Measurements from ENCODE around the gene SYTL1.

SYTL1 gene

DNA sequence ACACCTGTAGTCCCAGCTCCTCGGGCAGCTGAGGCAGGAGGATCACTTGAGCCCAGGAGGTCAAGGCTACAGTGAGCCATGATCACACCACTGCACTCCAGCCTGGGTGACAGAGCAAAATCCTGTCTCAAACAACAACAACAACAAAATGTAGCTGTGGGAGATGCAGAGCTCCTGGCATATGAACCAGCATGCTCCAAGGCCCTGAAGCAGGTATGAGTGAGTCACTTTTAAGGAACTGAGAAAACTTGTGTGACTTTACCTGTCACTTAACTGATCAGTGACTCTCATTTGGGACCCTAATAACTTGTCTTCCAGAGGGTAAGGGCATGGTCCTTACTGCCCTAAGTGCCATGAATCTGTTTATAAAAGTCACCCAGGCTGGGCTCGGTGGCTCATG lies 39.2 kb upstream of the SYTL1 start:
- H3K4me3 ChIP-seq (ENCODE audit: low read length) = no peak overlapping the region
- no peaks in the 10 kb centered on the region for H3K27me3 ChIP-seq (ENCODE audit: control insufficient read depth, insufficient read depth, low read length)
- peaks cover 14% of the 10 kb centered on the region for H3K36me3 ChIP-seq (ENCODE audit: insufficient read depth, low read length)

DNA sequence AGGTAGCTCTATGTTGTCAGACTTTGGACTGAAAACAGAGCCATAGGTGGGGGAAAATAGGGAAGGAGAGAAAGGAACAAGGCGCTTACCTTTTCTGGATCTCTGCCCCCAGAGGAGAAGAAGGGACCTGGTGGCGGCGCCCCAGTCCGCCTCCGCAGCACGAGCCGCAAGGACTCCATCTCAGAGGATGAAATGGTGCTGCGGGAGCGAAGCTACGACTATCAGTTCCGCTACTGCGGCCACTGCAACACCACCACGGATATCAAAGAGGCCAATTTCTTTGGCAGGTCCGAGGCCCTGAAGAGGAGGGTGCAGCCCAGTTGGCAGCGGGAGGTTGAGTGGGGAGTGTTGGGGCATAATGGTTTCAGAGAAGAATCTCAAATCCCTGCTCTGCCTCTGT lies 38.3 kb upstream of the SYTL1 start:
- H3K4me2 ChIP-seq (ENCODE audit: low read length) = no peak overlapping the region
- no peaks in the 10 kb centered on the region for H3K27me3 ChIP-seq (ENCODE audit: control insufficient read depth, insufficient read depth, low read length)
- H3K4me3 ChIP-seq (ENCODE audit: low read length) = no peak overlapping the region
- no peaks in the 10 kb centered on the region for H3K9me3 ChIP-seq (replicated peaks; ENCODE audit: low read length)
- peaks cover 32% of the 10 kb centered on the region for H3K4me1 ChIP-seq (ENCODE audit: control insufficient read depth, insufficient read depth, low read length)
- H3K36me3 ChIP-seq (ENCODE audit: insufficient read depth, low read length) = peaks cover 8% of the 10 kb centered on the region
- no peak overlapping the region for H3K9ac ChIP-seq (ENCODE audit: low read depth, low read length)

More for the DNA sequence above, 39.2 kb upstream of the SYTL1 start:
- Histone ChIP-seq H3K4me1 (ENCODE audit: control insufficient read depth, insufficient read depth, low read length) (peaks cover 32% of the 10 kb centered on the region), H3K9ac (ENCODE audit: low read depth, low read length) (no peak overlapping the region), H3K9me3 (replicated peaks; ENCODE audit: low read length) (no peaks in the 10 kb centered on the region), H3K4me2 (ENCODE audit: low read length) (no peak overlapping the region)

DNA sequence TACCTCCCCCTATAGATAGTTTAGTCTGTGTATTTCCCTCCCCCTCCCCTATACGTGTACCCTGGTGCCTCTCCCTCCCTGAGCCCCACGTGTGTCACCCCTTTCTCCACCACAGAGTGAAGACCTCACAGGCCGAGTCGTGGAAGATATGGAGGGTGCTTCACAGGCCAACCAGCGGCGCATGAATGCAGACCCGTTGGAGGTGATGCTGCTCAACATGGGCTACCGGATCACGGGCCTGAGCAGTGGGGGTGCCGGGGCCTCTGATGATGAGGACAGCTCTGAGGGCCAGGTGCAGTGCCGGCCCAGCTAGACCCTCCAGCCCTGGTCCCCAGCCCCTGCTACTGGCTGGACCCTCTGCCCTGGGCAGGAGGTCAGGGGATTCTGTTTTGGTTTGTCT lies 35.8 kb upstream of the SYTL1 start:
- Histone ChIP-seq H3K4me3 (ENCODE audit: low read length) (no peak overlapping the region), H3K4me2 (ENCODE audit: low read length) (no peak overlapping the region), H3K9me3 (replicated peaks; ENCODE audit: low read length) (no peaks in the 10 kb centered on the region), H3K36me3 (ENCODE audit: insufficient read depth, low read length) (peaks cover 8% of the 10 kb centered on the region), H3K27me3 (ENCODE audit: control insufficient read depth, insufficient read depth, low read length) (no peaks in the 10 kb centered on the region), H3K9ac (ENCODE audit: low read depth, low read length) (no peak overlapping the region), H3K4me1 (ENCODE audit: control insufficient read depth, insufficient read depth, low read length) (peaks cover 7% of the 10 kb centered on the region)

DNA sequence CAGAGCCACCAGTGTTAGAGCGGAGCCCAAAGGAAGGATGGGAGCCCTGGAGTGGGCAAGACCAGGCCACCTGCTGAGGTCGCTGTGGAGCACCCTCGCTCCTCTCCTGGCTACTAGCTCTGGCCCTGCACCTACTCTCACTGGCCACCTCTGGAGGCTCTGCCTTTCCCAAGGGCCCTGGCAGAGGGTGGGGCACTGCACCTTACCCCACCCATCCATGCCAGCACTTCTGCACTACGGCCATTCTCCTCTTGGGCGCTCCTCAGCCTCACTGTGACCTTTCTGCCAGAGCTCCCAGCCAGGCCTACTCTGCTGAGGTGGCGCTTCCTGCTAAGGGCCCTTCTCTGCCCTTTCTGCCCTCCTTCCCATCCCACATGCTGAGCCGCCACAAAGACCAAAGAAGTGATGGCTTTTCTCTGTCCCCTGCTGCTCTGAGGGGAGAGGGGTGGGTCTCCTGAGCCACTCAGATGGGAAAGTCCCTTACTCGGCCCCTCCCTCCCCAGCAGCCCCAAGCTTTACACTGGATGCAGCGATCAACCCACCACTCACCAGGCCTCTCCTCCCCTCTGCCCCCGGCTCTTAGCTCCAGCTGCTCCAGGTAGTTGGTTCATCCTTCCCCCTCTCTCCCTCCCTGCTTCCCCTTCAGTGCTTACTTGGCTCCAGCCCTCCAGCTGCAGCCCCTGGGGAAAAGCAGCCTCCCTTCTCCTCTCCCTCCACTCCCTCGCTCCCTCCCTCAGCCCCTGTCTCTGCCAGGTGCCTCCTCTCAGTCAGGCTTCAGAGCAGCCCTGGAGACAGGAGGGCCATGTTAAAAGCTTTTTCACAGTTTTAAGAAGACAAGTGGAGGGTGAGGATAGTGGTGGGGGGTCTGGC lies 34.7 kb upstream of the SYTL1 start:
- H3K27me3 ChIP-seq (ENCODE audit: control insufficient read depth, insufficient read depth, low read length) = no peaks in the 10 kb centered on the region
- H3K9ac ChIP-seq (ENCODE audit: low read depth, low read length) = no peak overlapping the region
- H3K4me2 ChIP-seq (ENCODE audit: low read length) = no peak overlapping the region
- no peaks in the 10 kb centered on the region for H3K9me3 ChIP-seq (replicated peaks; ENCODE audit: low read length)
- H3K4me1 ChIP-seq (ENCODE audit: control insufficient read depth, insufficient read depth, low read length) = no peaks in the 10 kb centered on the region
- no peaks in the 10 kb centered on the region for H3K36me3 ChIP-seq (ENCODE audit: insufficient read depth, low read length)
- no peak overlapping the region for H3K4me3 ChIP-seq (ENCODE audit: low read length)

DNA sequence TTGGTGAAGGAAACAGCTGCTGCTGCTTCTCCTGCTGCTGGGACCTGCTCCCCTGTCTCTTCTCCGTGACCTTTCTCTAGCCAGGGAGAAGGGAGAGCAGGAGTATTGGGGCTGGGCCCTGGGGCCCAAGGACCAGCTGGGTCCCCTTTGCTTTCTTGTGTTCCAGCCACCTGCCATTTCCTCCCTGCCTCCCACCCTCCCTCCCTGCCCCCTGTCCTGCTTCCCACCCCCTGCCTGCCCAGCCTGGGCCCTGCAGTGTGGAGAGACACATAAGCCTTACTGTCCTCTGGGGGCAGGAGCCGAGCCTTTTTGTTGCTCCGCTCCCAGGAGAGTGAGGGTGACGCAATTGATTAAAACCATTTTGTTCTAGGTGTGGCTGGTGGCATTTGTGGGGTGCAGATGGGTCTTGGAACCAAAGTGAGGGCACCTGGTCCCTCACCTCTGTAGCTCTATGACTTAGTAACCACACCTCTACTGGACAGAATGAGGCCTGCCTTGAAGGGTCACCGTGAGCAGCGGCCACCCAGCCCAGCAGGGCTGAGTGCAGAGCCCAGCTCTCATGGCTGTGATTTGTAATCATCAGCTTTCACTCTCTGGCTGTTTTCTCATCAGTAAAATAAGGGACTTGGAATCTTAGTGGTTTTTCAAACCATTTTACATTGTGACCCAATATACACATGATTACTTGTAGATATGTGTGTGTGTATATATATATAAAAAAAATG lies 33.8 kb upstream of the SYTL1 start:
- Histone ChIP-seq H3K36me3 (ENCODE audit: insufficient read depth, low read length) (no peaks in the 10 kb centered on the region), H3K4me2 (ENCODE audit: low read length) (no peak overlapping the region), H3K27me3 (ENCODE audit: control insufficient read depth, insufficient read depth, low read length) (no peaks in the 10 kb centered on the region), H3K4me1 (ENCODE audit: control insufficient read depth, insufficient read depth, low read length) (no peaks in the 10 kb centered on the region), H3K9ac (ENCODE audit: low read depth, low read length) (no peak overlapping the region), H3K9me3 (replicated peaks; ENCODE audit: low read length) (no peaks in the 10 kb centered on the region), H3K4me3 (ENCODE audit: low read length) (no peak overlapping the region)

DNA sequence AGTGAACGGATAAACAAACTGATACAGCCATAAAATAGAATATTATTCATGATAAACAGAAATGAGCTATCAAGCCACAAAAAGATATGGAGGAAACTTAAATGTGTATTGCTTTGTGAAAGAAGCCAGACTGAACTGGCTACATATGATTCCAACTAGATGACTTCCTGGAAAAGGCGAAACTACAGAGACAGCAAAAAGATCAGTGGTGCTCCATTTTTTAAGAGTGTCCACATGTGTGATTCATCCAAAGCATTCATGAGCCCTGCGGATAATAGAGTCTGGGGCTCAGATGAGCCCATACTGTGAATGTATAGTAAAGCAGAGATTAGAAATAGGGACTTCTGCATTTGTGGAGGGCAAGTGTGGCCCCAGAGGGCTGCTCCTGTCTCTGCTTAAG lies 27.7 kb upstream of the SYTL1 start:
- Histone ChIP-seq H3K4me3 (ENCODE audit: low read length) (no peak overlapping the region), H3K36me3 (ENCODE audit: insufficient read depth, low read length) (no peaks in the 10 kb centered on the region), H3K4me2 (ENCODE audit: low read length) (no peak overlapping the region), H3K9me3 (replicated peaks; ENCODE audit: low read length) (no peaks in the 10 kb centered on the region), H3K9ac (ENCODE audit: low read depth, low read length) (no peak overlapping the region), H3K4me1 (ENCODE audit: control insufficient read depth, insufficient read depth, low read length) (no peaks in the 10 kb centered on the region), H3K27me3 (ENCODE audit: control insufficient read depth, insufficient read depth, low read length) (peaks cover 4% of the 10 kb centered on the region)

DNA sequence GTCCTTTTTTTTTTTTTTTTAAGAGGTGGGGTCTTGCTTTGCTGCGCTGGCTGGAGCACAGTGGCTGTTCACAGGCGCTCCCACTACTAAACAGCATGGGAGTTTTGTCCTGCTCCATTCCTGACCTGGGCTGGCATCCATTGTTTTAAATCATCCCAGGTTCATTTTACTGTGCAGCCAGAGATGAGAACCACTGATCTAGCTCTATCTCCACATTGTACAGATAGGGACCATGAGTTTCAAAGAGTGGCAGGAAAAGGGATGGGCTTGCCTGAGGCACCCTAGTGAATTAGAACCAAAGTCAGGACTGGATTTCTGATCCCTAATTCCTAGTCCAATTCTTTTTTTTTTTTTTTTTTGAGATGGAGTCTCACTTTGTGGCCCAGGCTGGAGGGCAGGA lies 27.1 kb upstream of the SYTL1 start:
- H3K9ac ChIP-seq (ENCODE audit: low read depth, low read length) = no peak overlapping the region
- H3K27me3 ChIP-seq (ENCODE audit: control insufficient read depth, insufficient read depth, low read length) = peaks cover 4% of the 10 kb centered on the region
- H3K4me3 ChIP-seq (ENCODE audit: low read length) = no peak overlapping the region
- no peaks in the 10 kb centered on the region for H3K4me1 ChIP-seq (ENCODE audit: control insufficient read depth, insufficient read depth, low read length)
- no peaks in the 10 kb centered on the region for H3K9me3 ChIP-seq (replicated peaks; ENCODE audit: low read length)
- no peak overlapping the region for H3K4me2 ChIP-seq (ENCODE audit: low read length)
- no peaks in the 10 kb centered on the region for H3K36me3 ChIP-seq (ENCODE audit: insufficient read depth, low read length)

DNA sequence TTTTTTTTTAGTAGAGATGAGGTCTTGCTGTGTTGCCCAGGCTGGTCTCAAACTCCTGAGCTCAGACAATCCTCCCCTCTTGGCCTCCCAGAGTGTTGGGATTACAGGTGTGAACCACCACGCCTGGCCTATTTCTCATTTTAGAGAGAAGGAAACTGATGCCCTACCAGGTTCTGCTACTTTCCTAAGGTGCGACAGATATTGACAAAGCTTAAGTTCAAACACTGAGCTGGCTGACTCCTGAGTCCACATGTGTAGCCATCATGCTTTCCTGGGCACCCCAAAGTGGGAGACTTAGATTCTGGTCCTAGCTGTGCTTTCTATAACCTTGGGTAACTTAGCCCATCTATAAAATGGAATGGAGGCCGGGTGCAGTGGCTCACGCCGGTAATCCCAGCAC lies 25.0 kb upstream of the SYTL1 start:
- no peak overlapping the region for H3K4me3 ChIP-seq (ENCODE audit: low read length)
- H3K9ac ChIP-seq (ENCODE audit: low read depth, low read length) = no peak overlapping the region
- H3K4me2 ChIP-seq (ENCODE audit: low read length) = no peak overlapping the region
- H3K27me3 ChIP-seq (ENCODE audit: control insufficient read depth, insufficient read depth, low read length) = peaks cover 4% of the 10 kb centered on the region
- no peaks in the 10 kb centered on the region for H3K4me1 ChIP-seq (ENCODE audit: control insufficient read depth, insufficient read depth, low read length)
- H3K9me3 ChIP-seq (replicated peaks; ENCODE audit: low read length) = no peaks in the 10 kb centered on the region
- H3K36me3 ChIP-seq (ENCODE audit: insufficient read depth, low read length) = no peaks in the 10 kb centered on the region

DNA sequence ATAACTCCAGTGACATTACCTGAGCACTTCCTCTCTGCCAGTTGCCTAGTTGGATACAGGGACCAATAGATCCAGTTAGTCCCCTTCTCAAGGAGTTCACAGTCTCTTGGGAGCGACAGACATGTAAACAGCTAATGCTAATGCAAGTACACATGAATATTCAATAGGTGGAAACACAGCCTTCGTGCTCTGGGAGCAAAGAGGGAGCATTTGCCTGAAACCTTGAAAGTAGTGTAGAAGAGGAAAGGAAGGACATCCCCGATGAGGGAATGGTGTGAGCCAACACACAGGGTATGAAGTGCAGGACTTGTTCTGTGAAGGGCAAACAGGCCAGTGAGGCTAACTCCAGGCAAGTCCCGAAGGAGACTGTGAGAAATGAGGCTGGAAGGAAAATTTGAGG lies 23.7 kb upstream of the SYTL1 start:
- Histone ChIP-seq H3K4me1 (ENCODE audit: control insufficient read depth, insufficient read depth, low read length) (peaks cover 3% of the 10 kb centered on the region), H3K9ac (ENCODE audit: low read depth, low read length) (no peak overlapping the region), H3K4me3 (ENCODE audit: low read length) (no peak overlapping the region), H3K27me3 (ENCODE audit: control insufficient read depth, insufficient read depth, low read length) (peaks cover 4% of the 10 kb centered on the region), H3K36me3 (ENCODE audit: insufficient read depth, low read length) (no peaks in the 10 kb centered on the region), H3K4me2 (ENCODE audit: low read length) (no peak overlapping the region), H3K9me3 (replicated peaks; ENCODE audit: low read length) (no peaks in the 10 kb centered on the region)

DNA sequence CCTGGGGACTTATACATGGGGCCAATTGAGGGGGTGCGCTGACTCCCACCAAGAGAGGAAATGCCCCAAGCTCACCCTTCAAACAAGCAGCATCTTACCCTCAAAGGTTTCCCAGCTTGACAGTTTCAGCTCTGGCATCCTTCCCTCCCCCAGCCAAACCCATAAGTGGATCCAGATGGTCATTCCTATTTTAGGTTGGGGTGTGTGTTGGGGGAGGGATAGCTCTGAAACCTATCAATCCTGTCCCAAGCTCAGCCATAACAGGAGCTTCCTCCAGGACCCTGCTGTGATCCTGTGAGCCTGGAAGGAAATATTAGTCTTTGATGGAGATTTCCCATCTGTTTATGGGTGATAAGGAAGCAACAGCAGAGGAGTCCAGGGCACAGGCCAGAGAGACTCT lies 23.2 kb upstream of the SYTL1 start:
- peaks cover 1% of the 10 kb centered on the region for H3K27me3 ChIP-seq (ENCODE audit: control insufficient read depth, insufficient read depth, low read length)
- no peaks in the 10 kb centered on the region for H3K9me3 ChIP-seq (replicated peaks; ENCODE audit: low read length)
- no peak overlapping the region for H3K9ac ChIP-seq (ENCODE audit: low read depth, low read length)
- H3K36me3 ChIP-seq (ENCODE audit: insufficient read depth, low read length) = no peaks in the 10 kb centered on the region
- H3K4me3 ChIP-seq (ENCODE audit: low read length) = no peak overlapping the region
- H3K4me2 ChIP-seq (ENCODE audit: low read length) = no peak overlapping the region
- peaks cover 8% of the 10 kb centered on the region for H3K4me1 ChIP-seq (ENCODE audit: control insufficient read depth, insufficient read depth, low read length)

DNA sequence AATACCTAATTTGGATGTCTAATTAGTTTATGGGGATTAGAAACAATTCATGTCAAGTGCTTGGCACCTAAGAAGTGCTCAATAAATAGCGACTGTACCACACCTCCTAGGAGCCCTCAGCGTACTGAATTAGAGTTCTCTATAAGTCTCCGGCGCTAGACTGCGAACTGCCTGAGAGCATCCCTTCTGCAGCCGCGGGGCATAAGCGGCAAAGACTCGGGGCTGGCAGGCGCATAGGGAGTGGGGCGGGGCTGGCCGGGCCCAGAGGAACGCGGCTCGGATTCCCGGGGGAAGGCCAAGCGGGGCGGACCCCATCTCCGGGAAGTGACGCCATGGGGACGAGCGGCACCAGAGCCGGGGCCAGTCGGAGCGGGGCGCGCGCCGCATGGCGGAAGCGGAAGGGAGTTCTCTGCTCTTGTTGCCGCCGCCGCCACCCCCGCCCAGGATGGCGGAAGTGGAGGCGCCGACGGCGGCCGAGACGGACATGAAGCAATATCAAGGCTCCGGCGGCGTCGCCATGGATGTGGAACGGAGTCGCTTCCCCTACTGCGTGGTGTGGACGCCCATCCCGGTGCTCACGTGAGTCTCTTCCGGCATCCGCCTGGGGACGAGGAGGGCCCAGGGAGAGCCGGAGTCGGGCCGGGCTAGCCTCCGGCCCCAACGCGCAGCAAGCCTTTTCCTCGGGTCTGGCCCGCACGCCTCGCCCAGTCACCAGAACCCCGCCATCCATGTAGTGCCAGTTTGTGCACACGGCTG lies 19.8 kb upstream of the SYTL1 start, which contains the start of gene TMEM222:
TSS of gene TMEM222 (plus strand) at position 351 of the 756 bp plus-strand sequence. CDS start at position 386, 35 bp downstream.
- Histone ChIP-seq H3K4me2 (ENCODE audit: low read length) (peak within 1 kb of the TSS; percentile 96), H3K4me3 (ENCODE audit: low read length) (peak within 1 kb of the TSS; percentile 98), H3K9me3 (replicated peaks; ENCODE audit: low read length) (no peaks in the 10 kb centered on the region), H3K4me1 (ENCODE audit: control insufficient read depth, insufficient read depth, low read length) (peaks cover 23% of the 10 kb centered on the region), H3K9ac (ENCODE audit: low read depth, low read length) (peak within 1 kb of the TSS; percentile 100), H3K36me3 (ENCODE audit: insufficient read depth, low read length) (peaks cover 26% of the 10 kb centered on the region), H3K27me3 (ENCODE audit: control insufficient read depth, insufficient read depth, low read length) (no peaks in the 10 kb centered on the region)

Data from skeletal muscle satellite cell (primary cell).